SK-N-SH (cell line): Measurements from ENCODE around the gene SRP19. TPM values are rescaled to one million over a fixed set of nuclear protein-coding genes. Genes with fewer than 3 reads are reported as not detected.

ENCODE experiments used
- CTCF ChIA-PET: fragments of 300-600, 350-600 bp; formaldehyde crosslinking; extraction: SDS; loops from one replicate; lab custom pipeline; 2021; lab: Yijun Ruan, JAX
- POLR2A ChIA-PET: fragments of 350-600 bp; sonication (Branson Sonifier 250); formaldehyde crosslinking; extraction: SDS; loops from one replicate; lab custom pipeline; 2020; ENCODE audit warnings: antibody characterized with exemption, inconsistent platforms; lab: Yijun Ruan, JAX
- DNase-seq: peaks from one replicate; pipeline ENCODE4 v3.0.0; 2012
- H2AFZ ChIP-seq: fragments of 200-600 bp; sonication (generic); 2 replicates; pipeline ENCODE4 v1.8.1; 2016; ENCODE audit warnings: antibody characterized with exemption, mild to moderate bottlenecking, low read depth
- H3F3A ChIP-seq: fragments of 200-600 bp; sonication (generic); replicated peaks from 2 replicates; pipeline ENCODE3; 2016; ENCODE audit warnings: antibody characterized with exemption, mild to moderate bottlenecking; ENCODE audit not compliant: insufficient read depth
- H3K27ac ChIP-seq, 2 experiments: fragments of 200-500 bp in 1 of 2; fragments of 200-600 bp in 1 of 2; sonication (Bioruptor generic) in 1 of 2; sonication (generic), shearing (Covaris generic) in 1 of 2; 2 replicates each; pipeline versions ENCODE4 v1.5.1 to v1.6.1; 2014 to 2016; ENCODE audit warnings: low read depth in 2 of 2, inconsistent platforms in 1 of 2, low read length in 1 of 2, mild to moderate bottlenecking in 1 of 2, mixed read lengths in 1 of 2
- H3K27me3 ChIP-seq: fragments of 200-600 bp; sonication (generic), shearing (Covaris generic); 2 replicates; pipeline ENCODE4 v1.6.1; 2016; ENCODE audit warnings: mixed run types; ENCODE audit not compliant: insufficient read depth
- H3K36me3 ChIP-seq, 2 experiments: fragments of 200-500 bp in 1 of 2; fragments of 200-600 bp in 1 of 2; sonication (Bioruptor generic) in 1 of 2; sonication (generic) in 1 of 2; replicated peaks in 1 of 2; 2 replicates each; pipeline versions ENCODE3 to v1.5.1; 2014 to 2016; ENCODE audit warnings: low read length in 1 of 2, mild to moderate bottlenecking in 1 of 2; ENCODE audit not compliant: insufficient read depth in 2 of 2, control insufficient read depth in 1 of 2
- H3K4me1 ChIP-seq, 2 experiments: fragments of 200-500 bp in 1 of 2; fragments of 200-600 bp in 1 of 2; sonication (Bioruptor generic) in 1 of 2; sonication (generic), shearing (Covaris generic) in 1 of 2; 2 replicates each; pipeline versions ENCODE4 v1.5.1 to v1.6.1; 2014 to 2016; ENCODE audit warnings: low read depth in 1 of 2, low read length in 1 of 2, mixed run types in 1 of 2; ENCODE audit not compliant: insufficient read depth in 2 of 2, control insufficient read depth in 1 of 2
- H3K4me2 ChIP-seq: fragments of 200-600 bp; sonication (generic), shearing (Covaris generic); 2 replicates; pipeline ENCODE4 v1.6.1; 2017; ENCODE audit warnings: mixed run types
- H3K4me3 ChIP-seq, 2 experiments: fragments of 200-500 bp in 1 of 2; fragments of 200-600 bp in 1 of 2; sonication (Bioruptor generic) in 1 of 2; sonication (generic), shearing (Covaris generic) in 1 of 2; 2 replicates each; pipeline versions ENCODE4 v1.5.1 to v1.8.1; 2014 to 2016; ENCODE audit warnings: low read depth in 2 of 2, inconsistent platforms in 1 of 2, low read length in 1 of 2, mild to moderate bottlenecking in 1 of 2, mixed read lengths in 1 of 2, moderate library complexity in 1 of 2
- H3K79me2 ChIP-seq: fragments of 200-600 bp; sonication (generic); 2 replicates; pipeline ENCODE4 v1.8.1; 2017; ENCODE audit warnings: mild to moderate bottlenecking; ENCODE audit not compliant: insufficient read depth
- H3K9ac ChIP-seq: fragments of 200-600 bp; sonication (generic); 2 replicates; pipeline ENCODE4 v1.6.1; 2017; ENCODE audit warnings: mixed run types
- H3K9me2 ChIP-seq: fragments of 200-600 bp; sonication (generic); 2 replicates; pipeline ENCODE4 v1.6.1; 2017; ENCODE audit warnings: mixed run types
- H3K9me3 ChIP-seq: fragments of 200-600 bp; sonication (generic); 2 replicates; pipeline ENCODE4 v1.6.1; 2017; ENCODE audit warnings: mixed run types, mild to moderate bottlenecking, moderate library complexity
- H4K20me1 ChIP-seq: fragments of 200-600 bp; sonication (generic); 2 replicates; pipeline ENCODE4 v1.6.1; 2017; ENCODE audit warnings: mild to moderate bottlenecking, mixed run types; ENCODE audit not compliant: insufficient read depth
- FOSL2 ChIP-seq: IDR thresholded peaks from 2 replicates; pipeline ENCODE4 v1.4.0; 2012; ENCODE audit warnings: low read depth, mild to moderate bottlenecking, moderate library complexity, borderline replicate concordance
- GABPA ChIP-seq: IDR thresholded peaks from 2 replicates; pipeline ENCODE4 v1.4.0; 2012; ENCODE audit warnings: low read depth, mild to moderate bottlenecking
- JUND ChIP-seq: IDR thresholded peaks from 2 replicates; pipeline ENCODE4 v1.4.0; 2012
- MEF2A ChIP-seq: IDR thresholded peaks from 2 replicates; pipeline ENCODE4 v1.4.0; 2012; ENCODE audit warnings: low read depth, borderline replicate concordance
- NFIC ChIP-seq: IDR thresholded peaks from 2 replicates; pipeline ENCODE4 v1.4.0; 2012; ENCODE audit warnings: borderline replicate concordance
- NRF1 ChIP-seq: IDR thresholded peaks from 2 replicates; pipeline ENCODE4 v1.6.1; 2012; ENCODE audit warnings: low read depth, mild to moderate bottlenecking, low read length
- PBX3 ChIP-seq: IDR thresholded peaks from 2 replicates; pipeline ENCODE4; 2012
- RAD21 ChIP-seq: IDR thresholded peaks from 2 replicates; pipeline ENCODE4 v1.6.1; 2012; ENCODE audit warnings: mild to moderate bottlenecking, low read length
- RCOR1 ChIP-seq: fragments of 150-350 bp; IDR thresholded peaks from 2 replicates; pipeline ENCODE4 v1.6.1; 2017; ENCODE audit warnings: antibody characterized with exemption, low read length
- REST ChIP-seq: IDR thresholded peaks from 2 replicates; pipeline ENCODE4 v1.6.1; 2012; ENCODE audit warnings: mild to moderate bottlenecking, low read depth, low read length, moderate library complexity
- RFX5 ChIP-seq: IDR thresholded peaks from 2 replicates; pipeline ENCODE4 v1.6.1; 2012; ENCODE audit warnings: mild to moderate bottlenecking, improper control_type of control experiment, low read length
- RXRA ChIP-seq: IDR thresholded peaks from 2 replicates; pipeline ENCODE4 v1.4.0; 2012; ENCODE audit warnings: low read depth, mild to moderate bottlenecking, borderline replicate concordance
- SIN3A ChIP-seq: IDR thresholded peaks from 2 replicates; pipeline ENCODE4 v1.6.1; 2012; ENCODE audit warnings: low read depth, mild to moderate bottlenecking, low read length, moderate library complexity, borderline replicate concordance
- TAF1 ChIP-seq: IDR thresholded peaks from 2 replicates; pipeline ENCODE4 v1.6.1; 2012; ENCODE audit warnings: low read depth, mild to moderate bottlenecking, low read length, moderate library complexity, borderline replicate concordance
- TCF12 ChIP-seq: IDR thresholded peaks from 2 replicates; pipeline ENCODE4 v1.4.0; 2012
- YY1 ChIP-seq: IDR thresholded peaks from 2 replicates; pipeline ENCODE4 v1.4.0; 2012; ENCODE audit warnings: low read depth, mild to moderate bottlenecking
- WGBS: methylation state at CpG from one replicate; pipeline ENCODE4 v1.1.6; 2017; ENCODE audit warnings: low lambda C conversion rate; 5-methylcytosine and 5-hydroxymethylcytosine counted together
- polyA plus RNA-seq, 3 experiments: library from polyadenylated mRNA; depleted of rRNA; stranded (reverse); fragments of >200 nt; gene quantifications; 2 replicates each; pipeline ENCODE4 v1.2.3, GENCODE V29; 2012

SRP19 gene
- polyA plus RNA-seq, 1 of the 3 experiments (the other 2 are of a cell fraction) = 46.4 TPM

GRCh38 chr5:112870966-112871365 lies 9.9 kb downstream of the SRP19 start:
- no peak for DNase-seq
- CTCF ChIA-PET = interaction anchor here (0.9 to 1.5 kb wide), 2 partner anchors 11 to 23 kb away, joined by 3 read pairs; no protein-coding TSS in a partner anchor
- peaks cover 37% of the 10 kb centered on the region for H3K79me2 ChIP-seq

More at GRCh38 chr5:112870966-112871365, 9.9 kb downstream of the SRP19 start:
- Histone ChIP-seq H3F3A (peaks cover 12% of the 10 kb centered on the region), H3K9me2 (no peaks in the 10 kb centered on the region), H3K27me3 (no peaks in the 10 kb centered on the region), H3K9ac (no peak overlapping the region), H3K9me3 (no peaks in the 10 kb centered on the region), H3K4me2 (no peak overlapping the region), H3K4me1 (no peaks in the 10 kb centered on the region), H3K27ac (no peak overlapping the region), H3K4me3 (no peak overlapping the region), H2AFZ (no peak overlapping the region), H4K20me1 (no peaks in the 10 kb centered on the region; the same call in 1 of the 2 replicates), H3K36me3 (peaks cover 29 to 66% of the 10 kb centered on the region in 2 experiments)
- TF ChIP-seq REST (no peak), NRF1 (no peak), PBX3 (no peak), SIN3A (no peak), YY1 (no peak), RCOR1 (no peak), GABPA (no peak), TCF12 (no peak), JUND (no peak), RFX5 (no peak), RAD21 (no peak), NFIC (no peak), RXRA (no peak), MEF2A (no peak), TAF1 (no peak), FOSL2 (no peak)
- POLR2A ChIA-PET = no interaction called here
- 81% methylated on average over 3 of the region's 3 CpGs for WGBS
